Measurements from ENCODE around the gene SPNS3. TPM values are rescaled to one million over a fixed set of nuclear protein-coding genes. Genes with fewer than 3 reads are reported as not detected.

SPNS3 gene
- total and polyA plus RNA-seq, 2 of the 8 experiments (the other 6 are each of a cell fraction or from before 2014, with no cell fraction given), result not detected

DNA sequence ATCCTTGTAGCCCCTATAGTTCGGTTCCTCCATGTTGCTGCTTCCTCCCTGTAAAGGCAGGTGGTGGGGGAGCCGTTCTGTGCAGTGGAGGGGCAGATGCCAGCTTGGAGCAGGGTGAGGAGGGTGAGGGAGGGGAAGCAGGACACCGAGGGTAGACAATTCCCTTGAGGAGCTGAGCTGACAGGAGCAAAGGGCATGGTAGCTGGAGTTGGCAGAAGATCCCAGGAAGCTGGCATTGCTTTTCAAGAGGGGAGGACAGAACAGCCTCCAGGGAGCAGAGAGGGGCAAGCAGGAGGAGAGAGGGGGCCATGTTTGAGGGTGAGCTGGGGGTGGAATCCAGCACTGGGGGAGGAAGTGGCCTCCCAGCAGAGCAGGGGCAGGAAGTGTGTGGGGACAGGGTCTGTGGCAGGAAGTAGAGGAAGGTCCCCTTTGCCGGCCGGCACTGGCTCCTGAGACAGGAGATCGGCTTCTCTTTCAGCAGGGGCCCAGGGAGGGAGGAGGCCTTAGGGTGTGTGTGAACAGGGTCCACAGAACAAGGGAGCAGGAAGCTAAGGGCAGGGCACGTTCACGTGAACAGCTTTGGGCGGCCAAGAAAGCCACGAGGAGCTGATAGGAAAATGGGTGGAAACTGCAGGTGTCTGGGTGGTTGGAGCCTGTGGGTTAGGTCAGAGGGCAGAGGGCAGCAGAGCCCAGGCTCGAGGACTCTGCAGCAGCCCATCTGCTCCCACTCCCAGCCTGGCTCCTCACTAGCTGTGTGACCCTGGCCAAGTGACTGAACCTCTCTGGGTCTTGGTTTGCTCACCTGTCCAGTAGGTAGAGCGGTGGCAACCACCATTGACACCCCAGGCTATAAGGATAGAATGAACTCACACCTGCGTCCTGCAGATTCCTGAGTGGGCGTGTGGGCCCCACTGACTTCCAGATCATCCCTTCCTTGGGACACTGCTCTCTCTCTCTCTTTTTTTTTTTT, 47.5 kb downstream of the SPNS3 start:
- Histone ChIP-seq H3K27ac (ENCODE audit: low read depth, low read length) (no peak overlapping the region), H2BK120ac (replicated peaks; ENCODE audit: low read depth, low read length) (peak overlapping the region; percentile 14), H4K91ac (replicated peaks; ENCODE audit: insufficient read length, low read length) (peak overlapping the region; percentile 73), H2BK15ac (ENCODE audit: low read length) (no peak overlapping the region), H3K4me3 (ENCODE audit: extremely low read depth in 1 of 4, insufficient read depth in 2 of 4, low read depth in 3 of 4, low read length in 4 of 4) (no peak overlapping the region), H3K56ac (replicated peaks; ENCODE audit: insufficient read length, low read depth, low read length) (no peak overlapping the region), H4K8ac (ENCODE audit: extremely low read depth, insufficient read depth, low read length) (peak overlapping the region; percentile 74; the same call in 1 of the 2 replicates), H3K27me3 (replicated peaks in 1 of 4; ENCODE audit: control insufficient read depth in 3 of 4, extremely low read depth in 1 of 4, insufficient read depth in 3 of 4, low read length in 3 of 4) (no peaks in the 10 kb centered on the region), H3K9me3 (ENCODE audit: insufficient read depth in 2 of 2, low read depth in 1 of 2, low read length in 1 of 2) (no peaks in the 10 kb centered on the region), H3K79me2 (ENCODE audit: control insufficient read depth in 1 of 2, insufficient read depth in 2 of 2, low read length in 2 of 2) (no peaks in the 10 kb centered on the region), H3K23me2 (ENCODE audit: low read depth, low read length) (no peaks in the 10 kb centered on the region), H3K36me3 (ENCODE audit: control insufficient read depth in 2 of 4, insufficient read depth in 4 of 4, low read length in 3 of 4) (no peaks in the 10 kb centered on the region), H2AFZ (ENCODE audit: low read length) (peak overlapping the region; percentile 91; the same call in 1 of the 2 replicates), H2BK20ac (ENCODE audit: low read length) (peak overlapping the region; percentile 75; the same call in 1 of the 2 replicates), H4K5ac (ENCODE audit: insufficient read length, low read depth, low read length) (no peak overlapping the region), H3K4me2 (ENCODE audit: insufficient read depth in 1 of 2, low read depth in 2 of 2, low read length in 2 of 2) (no peak overlapping the region), H3K14ac (ENCODE audit: insufficient read length) (no peak overlapping the region), H3K23ac (ENCODE audit: insufficient read length) (no peak overlapping the region), H2AK5ac (ENCODE audit: low read depth, low read length) (no peak overlapping the region), H3K18ac (ENCODE audit: extremely low read depth, low read length) (no peak overlapping the region), H3K79me1 (ENCODE audit: low read depth, low read length) (no peaks in the 10 kb centered on the region), H3K4ac (replicated peaks; ENCODE audit: insufficient read length, low read depth, low read length) (no peak overlapping the region), H2BK5ac (ENCODE audit: low read depth, low read length) (0 out of 2 replicates have a peak overlapping the region, but pooled peaks have one; percentile 10), H2BK12ac (ENCODE audit: low read depth, low read length) (0 out of 2 replicates have a peak overlapping the region, but pooled peaks have one; percentile 31), H3K9ac (replicated peaks in 1 of 4; ENCODE audit: extremely low read depth in 1 of 4, low read depth in 3 of 4, low read length in 3 of 4) (no peak overlapping the region), H4K20me1 (replicated peaks in 1 of 2; ENCODE audit: control insufficient read depth in 1 of 2, insufficient read depth in 2 of 2, low read length in 2 of 2) (no peaks in the 10 kb centered on the region), H3K4me1 (replicated peaks in 1 of 4; ENCODE audit: control insufficient read depth in 3 of 4, insufficient read depth in 4 of 4, low read length in 3 of 4) (peaks cover 0 to 12% (median 6%) of the 10 kb centered on the region in 4 experiments; a peak in 4 of 7 replicates)
- 78% methylated on average over 14 of the region's 14 CpGs; no CpG with 5 or more reads in 1 of the 2 experiments for WGBS, 2 experiments (ENCODE audit: extremely low coverage in 1 of 2, insufficient coverage in 1 of 2, insufficient read length in 1 of 2, insufficient replicate concordance in 2 of 2, low coverage in 1 of 2, low lambda C conversion rate in 2 of 2, missing lambda C conversion rate in 1 of 2)
- CTCF ChIA-PET (ENCODE audit: partially characterized antibody), result interaction anchor here (1.2 to 1.7 kb wide), 5 partner anchors 9 to 265 kb away, joined by 3 to 7 read pairs (median 4); no protein-coding TSS in a partner anchor
- FAIRE-seq (no peak), DNase-seq (ENCODE audit: low read depth in 1 of 2, low spot score in 2 of 2) (no peak)
- TF ChIP-seq SIN3A (conservative IDR thresholded peaks at IDR 0.05 in 1 of 2, IDR thresholded peaks at IDR 0.05 in 1 of 2; ENCODE audit: low read depth in 1 of 2, low read length in 2 of 2) (no peak), SRF (IDR thresholded peaks at IDR 0.05; ENCODE audit: low read depth, low read length) (no peak), JUND (IDR thresholded peaks at IDR 0.05; ENCODE audit: low read length) (no peak)
- TF ChIP-seq, protein P1, sequence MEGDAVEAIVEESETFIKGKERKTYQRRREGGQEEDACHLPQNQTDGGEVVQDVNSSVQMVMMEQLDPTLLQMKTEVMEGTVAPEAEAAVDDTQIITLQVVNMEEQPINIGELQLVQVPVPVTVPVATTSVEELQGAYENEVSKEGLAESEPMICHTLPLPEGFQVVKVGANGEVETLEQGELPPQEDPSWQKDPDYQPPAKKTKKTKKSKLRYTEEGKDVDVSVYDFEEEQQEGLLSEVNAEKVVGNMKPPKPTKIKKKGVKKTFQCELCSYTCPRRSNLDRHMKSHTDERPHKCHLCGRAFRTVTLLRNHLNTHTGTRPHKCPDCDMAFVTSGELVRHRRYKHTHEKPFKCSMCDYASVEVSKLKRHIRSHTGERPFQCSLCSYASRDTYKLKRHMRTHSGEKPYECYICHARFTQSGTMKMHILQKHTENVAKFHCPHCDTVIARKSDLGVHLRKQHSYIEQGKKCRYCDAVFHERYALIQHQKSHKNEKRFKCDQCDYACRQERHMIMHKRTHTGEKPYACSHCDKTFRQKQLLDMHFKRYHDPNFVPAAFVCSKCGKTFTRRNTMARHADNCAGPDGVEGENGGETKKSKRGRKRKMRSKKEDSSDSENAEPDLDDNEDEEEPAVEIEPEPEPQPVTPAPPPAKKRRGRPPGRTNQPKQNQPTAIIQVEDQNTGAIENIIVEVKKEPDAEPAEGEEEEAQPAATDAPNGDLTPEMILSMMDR (IDR thresholded peaks at IDR 0.05; ENCODE audit: control extremely low read depth in 1 of 3, insufficient read depth in 1 of 3, low read depth in 1 of 3, low read length in 3 of 3), result 0 out of 4 replicates have a peak, but pooled peaks of 1 of the 3 experiments have one; percentile 2
- POLR2A ChIA-PET (ENCODE audit: partially characterized antibody), result interaction anchor here (0.9 to 2.6 kb wide), 4 partner anchors 9 to 74 kb away, joined by 3 to 7 read pairs (median 4); no protein-coding TSS in a partner anchor
